Measurements from ENCODE around the gene RPS8. TPM values are rescaled to one million over a fixed set of nuclear protein-coding genes. Genes with fewer than 3 reads are reported as not detected.
A peak's percentile ranks its signal among the peaks of the same experiment; 100 is the strongest.

Gene RPS8
- total RNA-seq, 1 experiment from 2014 or later, result 1,467 TPM

DNA sequence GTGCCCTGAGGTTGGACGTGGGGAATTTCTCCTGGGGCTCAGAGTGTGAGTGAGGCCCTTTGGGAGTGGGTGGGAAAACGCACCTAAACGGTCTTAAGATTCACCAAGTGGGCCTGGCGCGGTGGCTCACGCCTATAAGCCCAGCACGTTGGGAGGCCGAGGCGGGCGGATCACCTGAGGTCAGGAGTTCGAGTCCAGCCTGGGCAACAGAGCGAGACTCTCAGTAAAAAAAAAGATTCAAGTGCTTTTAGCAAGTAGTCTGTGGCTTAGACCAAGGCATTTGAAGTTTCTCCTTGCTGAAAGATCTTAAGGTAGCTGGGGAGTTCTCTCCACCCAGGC is 1.4 kb downstream of the RPS8 start:
- DNase-seq, result no peak
- Histone ChIP-seq H3K4me3 (ENCODE audit: low read depth, low read length) (peak overlapping the region; percentile 71), H3K9me3 (no peaks in the 10 kb centered on the region), H3K27me3 (replicated peaks; ENCODE audit: control insufficient read depth, insufficient read depth, low read length) (no peaks in the 10 kb centered on the region), H3K36me3 (ENCODE audit: control insufficient read depth, insufficient read depth, low read length) (peaks cover 4% of the 10 kb centered on the region), H3K4me1 (peaks cover 6% of the 10 kb centered on the region)
- Mint-ChIP-seq H3K4me1 (ENCODE audit: low read depth, unreplicated experiment) (no peaks in the 10 kb centered on the region), H3K27me3 (ENCODE audit: insufficient read depth, unreplicated experiment) (no peaks in the 10 kb centered on the region), H3K27ac (ENCODE audit: unreplicated experiment) (peak overlapping the region; percentile 81), H3K36me3 (ENCODE audit: insufficient read depth, unreplicated experiment) (peaks cover 69% of the 10 kb centered on the region), H3K9me3 (ENCODE audit: unreplicated experiment) (no peaks in the 10 kb centered on the region), H3K4me3 (ENCODE audit: unreplicated experiment) (peak overlapping the region; percentile 81)
- TF ChIP-seq, protein P1, sequence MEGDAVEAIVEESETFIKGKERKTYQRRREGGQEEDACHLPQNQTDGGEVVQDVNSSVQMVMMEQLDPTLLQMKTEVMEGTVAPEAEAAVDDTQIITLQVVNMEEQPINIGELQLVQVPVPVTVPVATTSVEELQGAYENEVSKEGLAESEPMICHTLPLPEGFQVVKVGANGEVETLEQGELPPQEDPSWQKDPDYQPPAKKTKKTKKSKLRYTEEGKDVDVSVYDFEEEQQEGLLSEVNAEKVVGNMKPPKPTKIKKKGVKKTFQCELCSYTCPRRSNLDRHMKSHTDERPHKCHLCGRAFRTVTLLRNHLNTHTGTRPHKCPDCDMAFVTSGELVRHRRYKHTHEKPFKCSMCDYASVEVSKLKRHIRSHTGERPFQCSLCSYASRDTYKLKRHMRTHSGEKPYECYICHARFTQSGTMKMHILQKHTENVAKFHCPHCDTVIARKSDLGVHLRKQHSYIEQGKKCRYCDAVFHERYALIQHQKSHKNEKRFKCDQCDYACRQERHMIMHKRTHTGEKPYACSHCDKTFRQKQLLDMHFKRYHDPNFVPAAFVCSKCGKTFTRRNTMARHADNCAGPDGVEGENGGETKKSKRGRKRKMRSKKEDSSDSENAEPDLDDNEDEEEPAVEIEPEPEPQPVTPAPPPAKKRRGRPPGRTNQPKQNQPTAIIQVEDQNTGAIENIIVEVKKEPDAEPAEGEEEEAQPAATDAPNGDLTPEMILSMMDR (IDR thresholded peaks at IDR 0.05; ENCODE audit: insufficient read depth in 1 of 2, low read depth in 1 of 2, low read length in 1 of 2, severe bottlenecking in 1 of 2, unreplicated experiment in 1 of 2), result no peak
- no TSS peak for BruUV-seq (replicated peaks)
- intact Hi-C loops (cut with micrococcal nuclease; ENCODE audit: unreplicated experiment), result no loop called here
- CTCF ChIA-PET, result interaction anchor here (1.7 kb wide), 1 partner anchor 24 kb away, joined by 5 read pairs; the partner anchor contains the start of gene PLK3
- POLR2A ChIA-PET, result interaction anchor here (1.6 kb wide), 2 partner anchors 23 to 43 kb away, joined by 7 to 20 read pairs; partner anchors contain the start of gene PLK3

DNA sequence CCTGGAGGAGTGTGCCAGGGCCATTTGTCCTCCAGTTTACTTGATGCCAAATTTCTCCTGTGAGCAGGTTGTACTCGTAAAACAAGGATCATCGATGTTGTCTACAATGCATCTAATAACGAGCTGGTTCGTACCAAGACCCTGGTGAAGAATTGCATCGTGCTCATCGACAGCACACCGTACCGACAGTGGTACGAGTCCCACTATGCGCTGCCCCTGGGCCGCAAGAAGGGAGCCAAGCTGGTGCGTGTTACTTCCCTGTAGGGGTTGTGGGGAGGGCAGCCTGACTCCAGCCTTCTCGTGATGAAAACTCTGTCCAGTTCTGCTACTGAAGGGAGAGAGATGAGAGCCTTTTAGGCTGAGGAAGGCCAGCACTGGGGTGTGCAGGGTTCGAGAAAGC is 2.2 kb downstream of the RPS8 start:
- H3K36me3 Mint-ChIP-seq (ENCODE audit: insufficient read depth, unreplicated experiment), result peaks cover 78% of the 10 kb centered on the region

DNA sequence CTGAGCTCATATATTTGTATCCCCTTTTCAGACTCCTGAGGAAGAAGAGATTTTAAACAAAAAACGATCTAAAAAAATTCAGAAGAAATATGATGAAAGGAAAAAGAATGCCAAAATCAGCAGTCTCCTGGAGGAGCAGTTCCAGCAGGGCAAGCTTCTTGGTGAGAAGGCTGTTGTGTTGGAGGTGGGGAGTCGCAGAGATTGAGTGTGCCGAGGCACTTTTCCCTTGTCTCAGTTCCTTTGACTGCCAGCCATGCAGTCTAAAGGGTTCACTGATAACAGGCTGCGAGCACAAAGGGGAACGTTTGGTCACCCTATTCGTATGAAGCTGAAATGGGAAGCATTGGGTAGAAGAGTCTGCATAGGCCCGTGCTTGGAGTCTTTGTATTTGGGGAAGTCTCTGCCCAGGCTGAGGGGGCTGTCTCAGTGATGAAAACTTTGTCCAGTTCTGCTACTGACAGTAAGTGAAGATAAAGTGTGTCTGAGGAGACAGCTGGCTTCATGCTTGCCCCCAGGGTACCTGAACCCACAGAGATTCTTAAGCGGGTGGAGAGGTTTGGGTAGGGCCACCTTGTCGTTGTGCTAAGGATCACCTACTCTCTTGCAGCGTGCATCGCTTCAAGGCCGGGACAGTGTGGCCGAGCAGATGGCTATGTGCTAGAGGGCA is 2.8 kb downstream of the RPS8 start:
- intact Hi-C loops (cut with micrococcal nuclease; ENCODE audit: unreplicated experiment), result no loop called here
- H3K4me3 ChIP-seq (ENCODE audit: low read depth, low read length), result no peak overlapping the region
- Mint-ChIP-seq H3K27me3 (ENCODE audit: insufficient read depth, unreplicated experiment) (no peaks in the 10 kb centered on the region), H3K4me1 (ENCODE audit: low read depth, unreplicated experiment) (no peaks in the 10 kb centered on the region), H3K9me3 (ENCODE audit: unreplicated experiment) (no peaks in the 10 kb centered on the region), H3K36me3 (ENCODE audit: insufficient read depth, unreplicated experiment) (peaks cover 82% of the 10 kb centered on the region), H3K4me3 (ENCODE audit: unreplicated experiment) (peak overlapping the region; percentile 81), H3K27ac (ENCODE audit: unreplicated experiment) (peak overlapping the region; percentile 35)
- H3K36me3 ChIP-seq (ENCODE audit: control insufficient read depth, insufficient read depth, low read length), result peaks cover 4% of the 10 kb centered on the region
- H3K9me3 ChIP-seq, result no peaks in the 10 kb centered on the region
- no peaks in the 10 kb centered on the region for H3K27me3 ChIP-seq (replicated peaks; ENCODE audit: control insufficient read depth, insufficient read depth, low read length)
- H3K4me1 ChIP-seq, result peaks cover 6% of the 10 kb centered on the region
- ChIA-PET CTCF (no interaction called here), POLR2A (no interaction called here)
- TF ChIP-seq, protein P1 (IDR thresholded peaks at IDR 0.05; ENCODE audit: insufficient read depth in 1 of 2, low read depth in 1 of 2, low read length in 1 of 2, severe bottlenecking in 1 of 2, unreplicated experiment in 1 of 2), result no peak
- DNase-seq, result no peak
- no TSS peak for BruUV-seq (replicated peaks)

More for the DNA sequence above, 2.2 kb downstream of the RPS8 start:
- H3K36me3 ChIP-seq (ENCODE audit: control insufficient read depth, insufficient read depth, low read length), result peaks cover 4% of the 10 kb centered on the region
- intact Hi-C loops (cut with micrococcal nuclease; ENCODE audit: unreplicated experiment), result no loop called here
- H3K27me3 ChIP-seq (replicated peaks; ENCODE audit: control insufficient read depth, insufficient read depth, low read length), result no peaks in the 10 kb centered on the region
- no TSS peak for BruUV-seq (replicated peaks)
- no peak overlapping the region for H3K27ac Mint-ChIP-seq (ENCODE audit: unreplicated experiment)
- TF ChIP-seq, protein P1 (IDR thresholded peaks at IDR 0.05; ENCODE audit: insufficient read depth in 1 of 2, low read depth in 1 of 2, low read length in 1 of 2, severe bottlenecking in 1 of 2, unreplicated experiment in 1 of 2), result no peak
- no peak overlapping the region for H3K4me3 ChIP-seq (ENCODE audit: low read depth, low read length)
- POLR2A ChIA-PET, result no interaction called here
- no peak for DNase-seq
- H3K9me3 Mint-ChIP-seq (ENCODE audit: unreplicated experiment), result no peaks in the 10 kb centered on the region
- no peaks in the 10 kb centered on the region for H3K9me3 ChIP-seq
- peaks cover 6% of the 10 kb centered on the region for H3K4me1 ChIP-seq
- no peaks in the 10 kb centered on the region for H3K4me1 Mint-ChIP-seq (ENCODE audit: low read depth, unreplicated experiment)
- CTCF ChIA-PET, result no interaction called here
- peak overlapping the region; percentile 81 for H3K4me3 Mint-ChIP-seq (ENCODE audit: unreplicated experiment)
- H3K27me3 Mint-ChIP-seq (ENCODE audit: insufficient read depth, unreplicated experiment), result no peaks in the 10 kb centered on the region

All from Caco-2 (cell line).